HL-60 (cell line): Measurements from ENCODE around the gene CD2.

Experiments used
- DNase-seq, 2 experiments: peaks; one replicate each; pipeline ENCODE4 v3.0.0-alpha.2; 2010 to 2020; ENCODE audit warnings: low read depth in 1 of 2, low spot score in 1 of 2
- H3K27ac ChIP-seq: fragments of 250-450 bp; sonication (Bioruptor Pico); replicated peaks from 2 replicates; pipeline ENCODE4 v1.5.1; 2020; ENCODE audit warnings: mild to moderate bottlenecking, moderate library complexity
- H3K27me3 ChIP-seq: fragments of 250-450 bp; sonication (Bioruptor Pico); 2 replicates; pipeline ENCODE4 v1.5.1; 2021; ENCODE audit warnings: mild to moderate bottlenecking, moderate library complexity; ENCODE audit not compliant: insufficient read depth, poor library complexity, severe bottlenecking
- H3K4me3 ChIP-seq: replicated peaks from 2 replicates; pipeline ENCODE4 v1.5.1; 2011; ENCODE audit warnings: mild to moderate bottlenecking, control low read depth, low read length; ENCODE audit not compliant: insufficient read depth
- CTCF ChIP-seq: IDR thresholded peaks from one replicate; pipeline ENCODE4 v1.5.1; 2011; ENCODE audit warnings: low read length, control low read depth, inconsistent platforms; ENCODE audit not compliant: insufficient read depth
- GABPA ChIP-seq: IDR thresholded peaks from 2 replicates; pipeline ENCODE4 v1.6.1; 2012; ENCODE audit warnings: low read depth
- POLR2AphosphoS5 ChIP-seq: IDR thresholded peaks from 2 replicates; pipeline ENCODE4 v1.6.1; 2012; ENCODE audit warnings: low read depth
- REST ChIP-seq: IDR thresholded peaks from 2 replicates; pipeline ENCODE4 v1.6.1; 2012; ENCODE audit warnings: low read depth; ENCODE audit not compliant: insufficient replicate concordance
- SPI1 ChIP-seq: IDR thresholded peaks from 2 replicates; pipeline ENCODE4 v1.6.1; 2012; ENCODE audit warnings: low read depth, mild to moderate bottlenecking, borderline replicate concordance

CD2 gene

GRCh38 chr1:116775116-116775752 lies 21.0 kb downstream of the CD2 start:
- DNase-seq = no peak
- TF ChIP-seq CTCF = no peak
- TF ChIP-seq REST = no peak
- TF ChIP-seq POLR2AphosphoS5 = no peak
- TF ChIP-seq GABPA = no peak
- no peak for TF ChIP-seq SPI1
- no peaks in the 10 kb centered on the region for H3K27me3 ChIP-seq
- H3K4me3 ChIP-seq = no peak overlapping the region
- H3K27ac ChIP-seq = no peak overlapping the region

GRCh38 chr1:116777831-116778830 lies 23.9 kb downstream of the CD2 start:
- no peak for DNase-seq
- TF ChIP-seq CTCF (no peak), GABPA (no peak), REST (no peak), POLR2AphosphoS5 (no peak), SPI1 (no peak)
- Histone ChIP-seq H3K27me3 (no peaks in the 10 kb centered on the region), H3K4me3 (no peak overlapping the region), H3K27ac (no peak overlapping the region)

GRCh38 chr1:116781034-116781433 lies 26.8 kb downstream of the CD2 start:
- no peak for TF ChIP-seq CTCF
- TF ChIP-seq REST = no peak
- no peak for TF ChIP-seq POLR2AphosphoS5
- no peak for TF ChIP-seq SPI1
- no peak for TF ChIP-seq GABPA
- Histone ChIP-seq H3K4me3 (no peak overlapping the region), H3K27ac (no peak overlapping the region), H3K27me3 (no peaks in the 10 kb centered on the region)
- DNase-seq = no peak
